Retinal pigment epithelial cell (primary cell): ENCODE results near the gene SPRN.

ENCODE experiments used
- DNase-seq: peaks from one replicate; pipeline ENCODE4 v3.0.0-alpha.2; 2010; ENCODE audit warnings: low read depth
- H3K4me3 ChIP-seq: 2 replicates; pipeline ENCODE4 v1.5.1; 2011; ENCODE audit warnings: mild to moderate bottlenecking, low read length, control low read depth, moderate library complexity
- TF ChIP-seq, protein P1 (sequence below): conservative IDR thresholded peaks from 2 replicates; pipeline ENCODE4 v1.5.1; 2011; ENCODE audit warnings: low read depth, low read length, control low read depth, inconsistent platforms

SPRN gene

DNA sequence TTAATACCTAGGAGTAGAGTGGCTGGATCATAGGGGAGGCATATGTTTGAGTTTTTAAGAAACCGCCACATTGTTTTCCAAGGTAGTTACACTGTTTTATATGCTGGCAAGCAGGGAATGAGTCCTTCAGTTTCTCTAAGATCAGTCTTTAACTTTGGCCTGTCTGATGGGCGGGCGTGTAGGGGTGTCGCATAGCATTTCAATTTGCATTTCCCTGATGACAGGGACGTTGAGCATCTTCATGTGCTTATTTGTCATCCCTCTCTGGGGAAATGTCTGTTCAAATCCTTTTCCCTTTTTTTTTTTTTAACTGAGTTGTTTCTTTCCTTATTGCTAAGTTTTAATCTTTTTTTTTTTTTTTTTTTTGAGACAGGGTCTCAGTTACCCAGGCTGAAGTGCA is 20.6 kb downstream of the SPRN start:
- DNase-seq = no peak
- TF ChIP-seq, protein P1, sequence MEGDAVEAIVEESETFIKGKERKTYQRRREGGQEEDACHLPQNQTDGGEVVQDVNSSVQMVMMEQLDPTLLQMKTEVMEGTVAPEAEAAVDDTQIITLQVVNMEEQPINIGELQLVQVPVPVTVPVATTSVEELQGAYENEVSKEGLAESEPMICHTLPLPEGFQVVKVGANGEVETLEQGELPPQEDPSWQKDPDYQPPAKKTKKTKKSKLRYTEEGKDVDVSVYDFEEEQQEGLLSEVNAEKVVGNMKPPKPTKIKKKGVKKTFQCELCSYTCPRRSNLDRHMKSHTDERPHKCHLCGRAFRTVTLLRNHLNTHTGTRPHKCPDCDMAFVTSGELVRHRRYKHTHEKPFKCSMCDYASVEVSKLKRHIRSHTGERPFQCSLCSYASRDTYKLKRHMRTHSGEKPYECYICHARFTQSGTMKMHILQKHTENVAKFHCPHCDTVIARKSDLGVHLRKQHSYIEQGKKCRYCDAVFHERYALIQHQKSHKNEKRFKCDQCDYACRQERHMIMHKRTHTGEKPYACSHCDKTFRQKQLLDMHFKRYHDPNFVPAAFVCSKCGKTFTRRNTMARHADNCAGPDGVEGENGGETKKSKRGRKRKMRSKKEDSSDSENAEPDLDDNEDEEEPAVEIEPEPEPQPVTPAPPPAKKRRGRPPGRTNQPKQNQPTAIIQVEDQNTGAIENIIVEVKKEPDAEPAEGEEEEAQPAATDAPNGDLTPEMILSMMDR = no peak
- H3K4me3 ChIP-seq = no peak overlapping the region

DNA sequence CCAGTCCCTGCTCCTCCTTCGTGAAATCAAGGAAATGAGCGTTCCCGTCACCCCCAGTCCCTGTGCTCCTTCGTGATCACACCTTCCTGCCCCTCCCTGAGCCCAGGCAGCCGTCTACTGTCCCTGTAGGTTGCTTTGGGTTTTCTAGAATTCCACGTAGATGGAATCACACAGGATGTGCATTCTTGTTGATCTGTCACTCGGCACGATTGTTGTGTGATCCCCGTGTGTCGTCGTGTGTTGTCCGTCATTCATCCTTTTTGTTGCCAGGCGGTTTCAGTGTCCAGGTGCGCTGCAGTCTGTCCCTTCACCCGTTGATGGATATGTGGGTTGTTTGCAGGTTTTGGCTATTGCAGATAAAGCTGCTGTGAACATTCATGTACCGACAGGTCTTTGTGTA is 21.1 kb downstream of the SPRN start:
- DNase-seq = no peak
- TF ChIP-seq, protein P1 = no peak
- H3K4me3 ChIP-seq = no peak overlapping the region

DNA sequence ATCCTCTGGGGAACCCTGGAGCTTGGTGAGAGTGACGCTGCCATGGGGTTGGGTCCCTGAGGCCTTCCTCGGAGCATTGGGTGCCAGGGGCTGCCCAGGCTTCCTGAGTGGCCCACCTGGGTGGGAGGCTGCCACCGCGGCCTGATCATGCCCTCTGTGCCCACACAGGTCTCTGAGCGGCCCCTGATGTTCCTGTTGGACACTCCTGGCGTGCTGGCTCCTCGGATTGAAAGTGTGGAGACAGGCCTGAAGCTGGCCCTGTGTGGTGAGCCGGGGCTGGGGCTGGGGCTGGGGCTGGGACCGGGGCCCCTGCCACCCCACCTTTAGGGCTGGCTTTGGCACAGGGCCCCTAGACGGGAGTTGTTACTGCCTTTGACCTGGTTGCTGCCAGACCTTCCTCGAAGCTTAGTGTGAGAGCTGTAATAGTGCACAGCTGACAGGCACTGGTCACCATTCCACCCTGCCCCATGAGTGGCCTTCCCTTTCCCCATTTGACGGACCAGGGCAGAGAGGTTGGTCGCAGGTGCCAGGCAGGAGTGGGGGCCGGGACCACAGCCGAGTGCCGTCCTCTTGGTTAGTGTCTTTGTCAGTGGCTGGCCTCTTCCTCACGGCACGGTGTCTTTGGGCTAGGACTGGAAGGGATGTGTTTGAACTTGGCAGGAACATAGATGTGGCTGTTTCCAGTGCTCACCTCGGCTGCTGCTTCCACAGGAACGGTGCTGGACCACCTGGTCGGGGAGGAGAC is 22.3 kb downstream of the SPRN start:
- TF ChIP-seq, protein P1 = no peak
- DNase-seq = no peak
- no peak overlapping the region for H3K4me3 ChIP-seq

DNA sequence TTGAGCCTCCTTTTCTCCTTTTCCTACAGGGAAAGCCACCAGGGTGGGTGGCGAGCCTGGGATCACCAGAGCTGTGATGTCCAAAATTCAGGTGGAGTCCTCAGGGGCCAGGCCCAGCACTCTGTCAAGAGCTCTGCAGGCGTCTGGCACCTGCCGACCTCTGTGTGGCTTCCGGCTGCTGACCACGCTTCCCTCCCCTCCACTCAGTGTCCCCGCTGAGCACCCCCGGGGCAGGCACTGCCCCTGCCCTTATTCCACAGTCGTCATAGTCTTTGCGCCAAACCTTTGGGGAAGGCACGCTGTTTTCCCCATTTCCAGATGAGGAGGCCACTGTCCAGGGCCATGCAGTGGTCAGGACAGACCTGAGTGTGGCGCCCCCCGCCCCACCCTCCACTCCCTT is 22.9 kb downstream of the SPRN start:
- DNase-seq = no peak
- TF ChIP-seq, protein P1 = no peak
- H3K4me3 ChIP-seq = no peak overlapping the region

DNA sequence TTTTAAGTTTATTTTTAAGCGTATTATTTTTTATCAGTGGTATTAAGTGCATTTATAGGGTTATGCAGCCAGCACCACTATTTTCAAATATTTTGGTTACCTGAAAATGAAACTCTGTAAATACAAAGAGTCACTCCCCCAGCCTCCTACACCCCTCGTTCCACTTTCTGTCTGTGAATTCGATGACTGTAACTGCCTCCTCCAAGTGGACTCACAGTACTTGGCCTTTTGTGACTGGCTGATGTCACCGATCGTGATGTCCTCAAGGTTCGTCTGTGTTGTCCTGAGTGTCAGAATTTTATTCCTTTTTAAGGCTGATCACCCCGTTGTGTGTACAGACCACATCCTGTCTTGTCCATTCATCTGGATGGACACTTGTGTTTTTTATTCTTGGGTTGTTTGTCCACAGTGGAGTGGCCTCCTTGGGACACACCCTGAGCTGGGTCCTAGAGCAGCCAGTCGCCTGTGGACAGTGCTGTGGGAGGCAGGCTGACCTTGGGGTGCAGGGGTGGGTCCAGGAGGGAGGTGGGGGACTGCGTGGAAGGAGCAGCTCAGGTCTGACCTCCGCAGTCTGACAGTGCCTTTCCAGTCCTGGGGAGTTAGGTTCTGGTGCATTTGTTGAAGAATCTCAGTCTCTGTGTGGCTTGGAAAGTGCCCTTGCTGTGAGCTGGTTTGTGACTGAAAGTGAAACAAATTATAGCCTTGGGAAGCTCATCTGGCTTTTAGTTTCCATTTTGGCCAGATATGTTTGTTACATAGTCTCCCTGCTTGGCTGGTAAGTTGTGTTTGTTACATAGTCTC is 23.6 kb downstream of the SPRN start:
- TF ChIP-seq, protein P1 = no peak
- no peak for DNase-seq
- H3K4me3 ChIP-seq = no peak overlapping the region

DNA sequence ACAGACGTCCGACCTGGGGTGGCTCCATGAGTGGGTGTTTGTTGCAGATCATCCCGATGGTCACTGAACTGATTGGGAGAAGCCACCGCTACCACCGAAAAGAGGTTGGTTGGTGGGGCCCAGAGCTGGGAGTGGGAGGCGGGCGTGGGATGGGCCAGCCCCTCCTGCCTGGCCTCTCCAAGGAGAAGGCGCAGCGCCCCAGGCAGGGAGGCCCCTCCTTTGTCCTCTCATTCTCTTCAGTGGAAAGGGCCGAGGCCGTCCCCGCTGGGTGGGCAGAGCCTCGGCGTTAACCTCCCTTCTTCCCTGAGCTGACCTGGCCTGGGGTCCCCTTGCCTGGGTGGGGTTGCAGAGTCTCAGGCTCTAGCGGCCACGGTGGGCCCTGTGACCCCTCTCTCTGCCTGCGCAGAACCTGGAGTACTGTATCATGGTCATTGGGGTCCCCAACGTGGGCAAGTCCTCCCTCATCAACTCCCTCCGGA is 25.3 kb downstream of the SPRN start:
- TF ChIP-seq, protein P1 = no peak
- no peak overlapping the region for H3K4me3 ChIP-seq
- DNase-seq = no peak
